Effector memory CD4-positive, alpha-beta T cell (primary cell): ENCODE data around the gene HYCC1.

ENCODE experiments used
- DNase-seq, 3 donors: peaks; one replicate each; pipeline ENCODE4 v3.0.0-alpha.2; 2020
- H3K27ac ChIP-seq: 2 replicates; pipeline ENCODE4 v1.7.0; 2013; ENCODE audit warnings: mild to moderate bottlenecking, low read length, moderate library complexity; ENCODE audit not compliant: insufficient read depth, poor library complexity, severe bottlenecking
- H3K27me3 ChIP-seq: replicated peaks from 2 replicates; pipeline ENCODE4 v1.7.0; 2013; ENCODE audit warnings: mild to moderate bottlenecking, low read length; ENCODE audit not compliant: insufficient read depth, control insufficient read depth, poor library complexity, severe bottlenecking
- H3K36me3 ChIP-seq: 2 replicates; pipeline ENCODE4 v1.7.0; 2013; ENCODE audit warnings: mild to moderate bottlenecking, low read length, moderate library complexity; ENCODE audit not compliant: control insufficient read depth, insufficient read depth
- H3K4me1 ChIP-seq: 2 replicates; pipeline ENCODE4 v1.7.0; 2013; ENCODE audit warnings: low read length, mild to moderate bottlenecking; ENCODE audit not compliant: control insufficient read depth, insufficient read depth, poor library complexity, severe bottlenecking
- H3K4me3 ChIP-seq: 2 replicates; pipeline ENCODE4 v1.7.0; 2013; ENCODE audit warnings: low read length, low read depth, mild to moderate bottlenecking; ENCODE audit not compliant: insufficient read depth, poor library complexity, severe bottlenecking
- H3K9me3 ChIP-seq: 2 replicates; pipeline ENCODE4 v1.7.0; 2013; ENCODE audit warnings: mild to moderate bottlenecking, low read length, moderate library complexity; ENCODE audit not compliant: control insufficient read depth

Gene HYCC1

DNA sequence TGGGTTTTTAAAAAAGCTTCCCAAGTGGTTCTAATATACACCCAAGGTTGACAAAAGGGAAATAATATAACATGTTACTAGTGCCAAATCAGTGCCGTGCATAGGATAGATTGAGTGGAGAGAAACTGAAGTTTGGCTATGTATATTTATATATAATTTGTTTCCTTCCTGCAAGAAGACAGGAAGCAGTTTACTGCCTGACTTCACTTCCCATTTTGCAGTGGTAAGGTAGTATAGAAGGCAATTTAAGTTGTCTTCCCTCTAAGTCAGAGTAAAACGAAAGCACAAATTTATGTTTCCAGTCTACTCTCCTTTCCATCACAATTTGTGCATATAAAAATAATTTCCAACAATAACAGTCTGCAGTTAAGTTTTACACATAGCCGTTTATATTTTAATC lies 3.4 kb upstream of the HYCC1 start:
- no peak overlapping the region for H3K4me3 ChIP-seq
- no peak for DNase-seq
- H3K27me3 ChIP-seq = no peaks in the 10 kb centered on the region
- peaks cover 25% of the 10 kb centered on the region for H3K4me1 ChIP-seq
- H3K9me3 ChIP-seq = no peaks in the 10 kb centered on the region
- H3K36me3 ChIP-seq = no peaks in the 10 kb centered on the region
- H3K27ac ChIP-seq = no peak overlapping the region

DNA sequence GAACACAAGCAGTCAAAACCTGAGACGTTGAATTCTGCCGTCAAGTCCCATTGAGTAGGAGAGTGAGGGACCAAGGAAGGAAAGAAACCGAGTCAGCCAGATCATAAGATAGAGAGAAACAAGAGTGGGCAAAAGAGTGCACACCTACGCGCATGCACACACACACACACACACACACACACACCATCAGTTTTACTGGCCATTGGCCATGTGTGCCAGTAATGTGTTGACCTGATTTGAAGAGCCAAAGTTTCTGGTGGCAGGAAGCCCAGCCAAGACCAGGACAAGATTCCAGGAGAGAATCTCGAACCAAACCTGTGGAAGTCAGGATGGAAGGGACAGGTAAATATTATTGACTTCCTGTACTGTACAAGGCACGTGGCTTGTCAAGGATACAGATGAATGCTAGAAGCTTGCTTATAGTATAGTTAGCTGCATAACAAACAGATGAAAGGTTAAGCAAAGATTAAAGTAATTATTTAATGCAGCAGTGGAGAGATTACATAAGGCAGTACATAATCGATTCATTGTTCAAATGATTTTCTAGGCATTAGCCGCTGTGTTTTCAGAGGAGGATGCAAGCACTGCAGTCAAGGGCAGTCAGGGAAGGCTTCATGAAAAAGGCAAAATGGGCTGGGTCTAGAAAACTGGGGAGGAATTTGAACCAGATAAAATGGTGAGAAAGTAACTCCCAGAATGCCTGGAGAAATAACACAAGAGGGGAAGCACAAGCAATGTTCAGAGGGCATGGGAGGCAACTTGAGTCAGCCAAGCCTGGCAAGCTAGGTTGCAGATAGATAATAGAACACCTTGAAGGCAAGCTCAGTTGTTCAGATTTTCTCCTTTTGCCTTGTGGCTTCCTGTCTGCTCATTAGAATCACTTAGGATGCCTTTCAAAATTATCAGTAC lies 2.7 kb upstream of the HYCC1 start:
- H3K4me3 ChIP-seq = no peak overlapping the region
- H3K36me3 ChIP-seq = no peaks in the 10 kb centered on the region
- no peak for DNase-seq
- H3K9me3 ChIP-seq = no peaks in the 10 kb centered on the region
- peaks cover 25% of the 10 kb centered on the region for H3K4me1 ChIP-seq
- H3K27ac ChIP-seq = no peak overlapping the region
- H3K27me3 ChIP-seq = no peaks in the 10 kb centered on the region

DNA sequence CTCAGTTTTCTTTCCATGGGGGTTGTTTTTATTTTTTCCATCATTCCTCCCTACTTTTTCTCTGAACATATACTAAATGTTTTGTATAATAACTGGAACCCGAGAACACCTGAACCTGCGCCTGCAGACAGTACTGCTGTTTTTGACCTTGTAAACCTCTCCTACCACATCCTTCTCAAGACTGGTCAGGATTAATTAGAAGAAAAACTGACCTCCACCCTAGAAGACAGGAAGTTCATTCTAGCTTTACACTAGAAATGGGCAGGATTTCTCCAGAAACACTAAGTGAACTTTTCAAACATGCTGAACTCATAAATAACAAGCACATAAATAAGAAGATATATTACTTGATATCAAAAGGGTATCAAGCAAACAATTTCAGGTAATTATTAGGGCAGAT lies 751 bp upstream of the HYCC1 start:
- no peak overlapping the region for H3K27ac ChIP-seq
- H3K9me3 ChIP-seq = no peaks in the 10 kb centered on the region
- no peaks in the 10 kb centered on the region for H3K36me3 ChIP-seq
- no peaks in the 10 kb centered on the region for H3K27me3 ChIP-seq
- H3K4me1 ChIP-seq = peaks cover 16% of the 10 kb centered on the region
- no peak overlapping the region for H3K4me3 ChIP-seq
- no peak for DNase-seq

DNA sequence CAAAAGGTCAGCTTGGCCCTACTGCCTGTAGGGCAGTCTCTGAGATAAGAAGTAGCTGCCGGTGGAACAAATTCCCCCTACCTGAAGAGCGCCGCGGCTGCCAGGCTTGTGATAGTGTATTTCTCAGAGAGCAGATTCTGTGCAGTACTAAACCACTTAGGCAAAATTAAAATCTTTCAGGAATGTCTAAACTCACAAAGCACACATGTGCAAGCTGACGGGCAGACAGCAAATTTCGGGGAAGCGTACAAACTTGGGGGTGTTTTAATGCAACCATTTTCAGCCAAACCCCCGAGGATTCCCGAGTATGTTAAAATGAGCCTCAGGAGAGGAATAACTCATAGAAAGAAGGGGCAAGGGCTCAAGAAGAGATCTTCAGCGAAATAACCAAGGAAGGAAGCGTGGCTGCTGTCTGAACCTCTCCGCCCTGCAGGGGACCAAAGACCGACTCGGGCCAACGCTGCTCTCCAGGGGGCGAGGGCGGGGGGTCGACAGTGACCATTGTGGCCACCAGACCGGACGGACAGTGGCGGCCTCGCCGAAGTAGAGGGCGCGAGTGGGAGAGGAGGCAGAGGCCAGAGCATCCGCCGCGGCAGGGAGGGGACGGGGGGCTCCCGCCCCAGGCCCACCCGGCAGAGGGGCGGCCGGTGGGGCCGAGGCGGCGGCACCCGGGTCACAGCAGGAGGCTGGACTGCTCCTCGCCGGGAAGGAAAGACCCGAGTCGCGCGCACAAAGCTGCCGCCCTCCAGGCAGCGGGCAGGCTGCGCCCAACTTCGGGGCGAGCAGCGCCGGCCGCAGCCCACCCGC lies 819 bp downstream of the HYCC1 start:
- Histone ChIP-seq H3K4me3 (peak overlapping the region; percentile 84), H3K27me3 (no peaks in the 10 kb centered on the region), H3K9me3 (no peaks in the 10 kb centered on the region), H3K36me3 (no peaks in the 10 kb centered on the region), H3K4me1 (peaks cover 16% of the 10 kb centered on the region), H3K27ac (peak overlapping the region; percentile 49)
- no peak for DNase-seq

DNA sequence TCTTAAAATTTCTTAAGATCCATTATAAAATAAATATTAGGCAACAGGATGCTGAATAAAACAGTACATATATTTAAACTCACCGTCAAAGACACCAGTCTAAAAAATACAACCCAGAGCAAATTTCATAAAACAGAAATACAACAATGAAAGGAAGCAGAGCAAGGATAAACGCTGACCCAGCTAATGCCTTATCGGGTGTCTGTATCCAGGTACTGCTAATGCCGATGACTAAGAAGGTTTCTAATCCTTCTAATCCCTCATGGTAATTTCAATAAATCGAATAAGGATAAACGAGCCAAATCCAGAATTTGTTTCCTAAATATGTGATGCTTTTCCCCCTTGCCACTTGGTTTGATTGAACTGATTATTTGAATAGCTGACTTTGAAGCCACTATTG lies 1.7 kb downstream of the HYCC1 start:
- no peaks in the 10 kb centered on the region for H3K36me3 ChIP-seq
- no peaks in the 10 kb centered on the region for H3K9me3 ChIP-seq
- H3K4me1 ChIP-seq = peaks cover 16% of the 10 kb centered on the region
- no peaks in the 10 kb centered on the region for H3K27me3 ChIP-seq
- no peak overlapping the region for H3K27ac ChIP-seq
- no peak overlapping the region for H3K4me3 ChIP-seq
- DNase-seq = no peak

DNA sequence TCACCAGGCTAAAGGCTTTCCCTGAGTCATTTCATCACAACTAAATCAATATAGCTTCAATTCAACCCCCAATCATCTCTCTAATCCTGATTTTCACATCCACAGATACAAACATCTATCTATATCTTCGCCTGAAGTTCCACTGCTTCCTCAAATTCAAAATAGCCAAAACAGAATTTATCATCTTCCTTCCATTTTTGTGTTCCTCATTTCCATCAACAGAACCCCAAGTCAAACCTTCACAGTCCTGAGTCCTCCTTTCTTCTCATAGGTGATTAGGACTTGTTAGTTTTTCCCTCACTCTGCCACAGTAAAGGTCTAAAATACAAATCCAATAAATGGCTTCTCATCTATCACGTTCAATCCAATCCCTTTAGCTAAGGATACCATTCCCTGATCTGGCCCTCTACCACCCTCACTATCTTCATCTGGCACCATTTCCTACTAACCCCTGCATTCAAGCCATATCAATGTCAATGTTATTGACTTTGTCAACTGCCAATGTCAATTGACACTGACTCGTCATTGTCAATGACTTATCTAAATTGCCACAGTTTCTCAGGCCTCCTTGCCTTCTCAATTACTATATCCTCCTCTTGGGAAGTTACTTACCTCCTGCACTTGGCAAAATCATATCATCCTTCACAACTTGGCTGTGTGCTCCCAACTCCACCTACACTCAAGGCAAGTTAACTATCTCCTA lies 2.6 kb downstream of the HYCC1 start:
- Histone ChIP-seq H3K27ac (no peak overlapping the region), H3K4me3 (no peak overlapping the region)

DNA sequence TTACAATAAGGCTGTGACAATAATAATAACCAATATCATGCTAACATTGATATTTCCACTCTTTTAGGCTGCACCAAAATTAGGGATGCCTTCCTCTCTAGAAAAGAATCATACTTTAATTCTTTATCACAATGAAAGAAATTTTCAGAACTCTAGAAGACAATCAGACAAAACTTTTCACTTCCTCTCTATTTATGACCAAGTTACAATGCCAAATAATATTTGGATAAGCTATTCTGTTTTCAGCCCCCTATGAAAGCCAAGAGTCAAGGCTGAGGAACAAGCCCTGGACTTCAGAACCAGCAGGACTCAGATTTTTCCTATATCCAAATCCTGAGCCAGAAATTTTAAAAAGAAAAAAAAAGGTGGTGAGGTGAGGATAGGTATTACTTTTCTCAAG lies 4.6 kb downstream of the HYCC1 start:
- Histone ChIP-seq H3K4me1 (peaks cover 10% of the 10 kb centered on the region), H3K4me3 (no peak overlapping the region), H3K27me3 (no peaks in the 10 kb centered on the region), H3K36me3 (no peaks in the 10 kb centered on the region), H3K27ac (no peak overlapping the region), H3K9me3 (no peaks in the 10 kb centered on the region)
- DNase-seq = no peak

More for the DNA sequence above, 2.6 kb downstream of the HYCC1 start:
- H3K36me3 ChIP-seq = no peaks in the 10 kb centered on the region
- H3K4me1 ChIP-seq = peaks cover 16% of the 10 kb centered on the region
- no peak for DNase-seq
- no peaks in the 10 kb centered on the region for H3K27me3 ChIP-seq
- no peaks in the 10 kb centered on the region for H3K9me3 ChIP-seq

DNA sequence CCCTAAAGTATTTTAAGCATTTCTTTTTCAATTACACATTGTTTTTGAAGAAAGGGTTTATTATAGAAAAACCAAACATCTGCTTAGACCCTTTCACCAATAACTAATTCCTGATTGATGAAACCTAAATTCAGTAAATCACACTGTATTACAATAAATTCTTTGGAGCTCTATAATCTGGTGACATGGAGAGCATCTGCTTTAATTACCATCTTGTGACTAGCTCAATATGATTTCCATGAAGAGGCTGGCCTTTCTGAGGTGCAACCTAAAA lies 9.7 kb downstream of the HYCC1 start:
- Histone ChIP-seq H3K27ac (no peak overlapping the region), H3K9me3 (no peaks in the 10 kb centered on the region), H3K27me3 (no peaks in the 10 kb centered on the region), H3K4me1 (no peaks in the 10 kb centered on the region), H3K4me3 (no peak overlapping the region), H3K36me3 (no peaks in the 10 kb centered on the region)
- no peak for DNase-seq

DNA sequence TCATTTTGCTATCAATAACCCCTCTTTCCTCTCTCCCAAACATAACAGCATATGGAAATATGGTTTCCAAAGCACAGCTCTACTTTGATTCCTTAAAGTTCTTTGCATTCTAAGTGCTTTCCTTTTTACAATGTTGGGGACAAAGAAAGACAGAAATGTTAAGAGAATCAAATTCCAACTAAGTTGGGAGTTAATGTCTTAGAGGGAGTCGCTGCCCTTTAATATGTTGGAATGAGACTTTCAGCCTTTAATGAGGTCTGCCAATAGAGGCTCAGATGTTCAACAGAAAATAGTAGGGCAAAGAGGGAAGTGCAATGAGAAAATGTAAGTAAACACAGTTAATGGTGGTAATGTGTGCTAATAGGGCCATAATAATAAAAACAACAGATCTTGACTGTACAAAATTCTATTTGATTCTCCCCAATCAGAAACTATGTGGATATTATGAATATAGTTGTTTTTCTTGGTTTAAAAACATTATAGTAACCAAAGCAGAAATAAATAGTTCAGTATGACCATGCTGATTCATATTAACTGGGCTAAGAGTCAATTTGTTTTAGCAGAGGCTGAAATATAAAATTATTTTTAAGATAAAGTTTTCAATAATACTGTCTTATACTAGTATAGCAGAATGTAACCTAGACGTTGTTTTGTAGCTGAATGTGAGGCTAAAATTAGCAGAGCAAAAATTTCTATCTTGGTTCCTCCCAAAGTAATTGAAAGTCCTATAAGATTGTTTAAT lies 10.3 kb downstream of the HYCC1 start:
- Histone ChIP-seq H3K27ac (no peak overlapping the region), H3K4me1 (no peaks in the 10 kb centered on the region), H3K4me3 (no peak overlapping the region), H3K27me3 (no peaks in the 10 kb centered on the region), H3K36me3 (no peaks in the 10 kb centered on the region), H3K9me3 (no peaks in the 10 kb centered on the region)
- DNase-seq = no peak
